IPS-NIHi7 (cell line): ENCODE measurements around the gene NOL11.
A peak's percentile ranks its signal among the peaks of the same experiment; 100 is the strongest.
"Not testable (repeated sequence)": the region's sequence is repeated elsewhere in the genome, so short reads cannot be mapped to it uniquely, and the experiment has no call there.

Experiments used
- DNase-seq: peaks from one replicate; pipeline ENCODE4 v3.0.0; 2012; ENCODE audit warnings: mixed read lengths; ENCODE audit errors: extremely low spot score

NOL11 gene

GRCh38 chr17:67708378-67708777 lies 9.4 kb upstream of the NOL11 start:
- DNase-seq, result no peak

- no peak for DNase-seq
Measured at GRCh38 chr17:67711916-67712315, 5.8 kb upstream of the NOL11 start.

- DNase-seq, result no peak
Measured at GRCh38 chr17:67712375-67712774, 5.4 kb upstream of the NOL11 start.

GRCh38 chr17:67713169-67713568 lies 4.6 kb upstream of the NOL11 start:
- DNase-seq, result no peak

- DNase-seq, result no peak
Measured at GRCh38 chr17:67716405-67716798, 1.3 kb upstream of the NOL11 start.

- DNase-seq, result no peak
Measured at GRCh38 chr17:67717192-67717623, 528 bp upstream of the NOL11 start.

- peak; percentile 48 for DNase-seq
Measured at GRCh38 chr17:67718325-67718941, 697 bp downstream of the NOL11 start.

GRCh38 chr17:67725373-67725791 lies 7.6 kb downstream of the NOL11 start:
- no peak for DNase-seq

- no peak for DNase-seq
Measured at GRCh38 chr17:67725807-67726206, 8.1 kb downstream of the NOL11 start.

GRCh38 chr17:67727152-67728039 lies 9.7 kb downstream of the NOL11 start:
- DNase-seq, result not testable (repeated sequence)

- DNase-seq, result no peak
Measured at GRCh38 chr17:67729903-67730302, 12.2 kb downstream of the NOL11 start.

- no peak for DNase-seq
Measured at GRCh38 chr17:67730731-67731130, 13.0 kb downstream of the NOL11 start.

- DNase-seq, result no peak
Measured at GRCh38 chr17:67733449-67733848, 15.7 kb downstream of the NOL11 start.

GRCh38 chr17:67737145-67737544 lies 19.4 kb downstream of the NOL11 start:
- DNase-seq, result no peak

GRCh38 chr17:67742025-67742424 lies 24.3 kb downstream of the NOL11 start:
- no peak for DNase-seq

- DNase-seq, result no peak
Measured at GRCh38 chr17:67746704-67747571, 29.2 kb downstream of the NOL11 start.

- no peak for DNase-seq
Measured at GRCh38 chr17:67747681-67748235, 30.0 kb downstream of the NOL11 start.

- no peak for DNase-seq
Measured at GRCh38 chr17:67750067-67750466, 32.3 kb downstream of the NOL11 start.

- DNase-seq, result no peak
Measured at GRCh38 chr17:67751101-67752074, 33.7 kb downstream of the NOL11 start.

- DNase-seq, result peak; percentile 46
Measured at GRCh38 chr17:67752160-67752559, 34.4 kb downstream of the NOL11 start.

GRCh38 chr17:67753026-67753425 lies 35.3 kb downstream of the NOL11 start:
- no peak for DNase-seq
